K562 (cell line): ENCODE measurements around the gene ZC3H15. TPM values are rescaled to one million over a fixed set of nuclear protein-coding genes. Genes with fewer than 3 reads are reported as not detected.

Source experiments
- ADNP ChIP-seq: fragments of 200-800 bp; sonication (Bioruptor generic); IDR thresholded peaks from 2 replicates; pipeline ENCODE4 v1.6.1; 2016; ENCODE audit warnings: missing genetic modification characterization, missing compliant biosample characterization
- DIDO1 ChIP-seq: fragments of 450-650 bp; IDR thresholded peaks from 2 replicates; pipeline ENCODE4 v1.6.1; 2016; ENCODE audit warnings: low read depth, missing biosample characterization, missing genetic modification characterization
- MEF2D ChIP-seq: conservative IDR thresholded peaks from 2 replicates; pipeline ENCODE4 v1.6.1; 2016; ENCODE audit warnings: low read depth, missing genetic modification characterization, missing compliant biosample characterization
- ZNF561 ChIP-seq: fragments of 450-650 bp; formaldehyde crosslinking; conservative IDR thresholded peaks from 2 replicates; pipeline ENCODE4 v1.4.0; 2020; ENCODE audit warnings: mild to moderate bottlenecking, moderate library complexity
- polyA plus RNA-seq, 8 experiments: library from polyadenylated mRNA; depleted of rRNA in 4 of 8; stranded (reverse) in 5 of 8; unstranded in 3 of 8; fragments of >200 nt; fragmentation: Nextera tagmentation in 2 of 8; fragmentation: Illumina TruSeq in 1 of 8; extraction: Ambion mirVana in 2 of 8; extraction: Trizol in 1 of 8; gene quantifications; 2 replicates each; pipeline versions ENCODE4 v1.2.1 to v1.2.3, GENCODE V29; 2011 to 2014; ENCODE audit warnings: inconsistent platforms in 1 of 8, missing spikeins in 1 of 8
- total RNA-seq, 7 experiments: library from RNA; depleted of rRNA in 6 of 7; stranded (reverse); fragments of >200 nt in 6 of 7; fragmentation: Illumina TruSeq in 2 of 7; extraction: Trizol in 2 of 7; gene quantifications; 2 replicates each; pipeline versions ENCODE4 v1.2.1 to v1.2.3, GENCODE V29; 2011 to 2021; ENCODE audit warnings: low replicate concordance in 1 of 7
- TF ChIP-seq, protein P1 (sequence below), 2 experiments: fragments of 450-650 bp; formaldehyde crosslinking in 1 of 2; IDR thresholded peaks; 2 replicates each; pipeline versions ENCODE4 v1.4.0 to v1.6.1; 2014 to 2020; ENCODE audit warnings: mild to moderate bottlenecking in 2 of 2, borderline replicate concordance in 1 of 2, low read depth in 1 of 2
- TF ChIP-seq, protein P2 (sequence below): sonication (generic); formaldehyde crosslinking; IDR thresholded peaks from 2 replicates; pipeline ENCODE4 v1.8.0; 2023; ENCODE audit warnings: mild to moderate bottlenecking, missing genetic modification reagents
- TF ChIP-seq, protein P3 (sequence below): fragments of 450-650 bp; IDR thresholded peaks from 2 replicates; pipeline ENCODE4 v1.6.1; 2018; ENCODE audit not compliant: partially characterized antibody
- TF ChIP-seq, protein P4 (sequence below): fragments of 250-450 bp; sonication (Bioruptor Pico); IDR thresholded peaks from 2 replicates; pipeline ENCODE4 v1.4.0; 2020; ENCODE audit warnings: mild to moderate bottlenecking

The ZC3H15 gene
- total and polyA plus RNA-seq, 9 of the 15 experiments (the other 6 are each of a cell fraction or from before 2014, with no cell fraction given): 132 to 286 (median 189) TPM

DNA sequence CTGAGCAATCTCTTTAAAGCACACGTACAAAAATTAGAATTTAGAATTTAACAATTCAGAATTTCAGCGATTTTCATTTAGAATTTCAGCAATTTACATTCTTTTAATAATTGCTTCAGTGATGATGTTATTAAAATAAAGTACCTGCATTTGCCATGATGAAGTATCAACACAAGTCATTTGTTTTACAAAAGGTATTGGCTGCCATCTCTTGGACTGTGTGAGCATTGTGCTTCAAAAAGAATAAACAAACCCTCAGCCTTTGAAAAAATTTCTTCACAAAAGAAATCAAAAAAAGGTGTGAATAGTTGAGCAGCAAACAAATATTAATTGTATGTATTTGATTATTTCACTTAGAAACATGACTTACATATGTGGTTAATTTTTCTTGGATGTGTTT, 27.1 kb upstream of the ZC3H15 start (continued):
- TF ChIP-seq, protein P1, sequence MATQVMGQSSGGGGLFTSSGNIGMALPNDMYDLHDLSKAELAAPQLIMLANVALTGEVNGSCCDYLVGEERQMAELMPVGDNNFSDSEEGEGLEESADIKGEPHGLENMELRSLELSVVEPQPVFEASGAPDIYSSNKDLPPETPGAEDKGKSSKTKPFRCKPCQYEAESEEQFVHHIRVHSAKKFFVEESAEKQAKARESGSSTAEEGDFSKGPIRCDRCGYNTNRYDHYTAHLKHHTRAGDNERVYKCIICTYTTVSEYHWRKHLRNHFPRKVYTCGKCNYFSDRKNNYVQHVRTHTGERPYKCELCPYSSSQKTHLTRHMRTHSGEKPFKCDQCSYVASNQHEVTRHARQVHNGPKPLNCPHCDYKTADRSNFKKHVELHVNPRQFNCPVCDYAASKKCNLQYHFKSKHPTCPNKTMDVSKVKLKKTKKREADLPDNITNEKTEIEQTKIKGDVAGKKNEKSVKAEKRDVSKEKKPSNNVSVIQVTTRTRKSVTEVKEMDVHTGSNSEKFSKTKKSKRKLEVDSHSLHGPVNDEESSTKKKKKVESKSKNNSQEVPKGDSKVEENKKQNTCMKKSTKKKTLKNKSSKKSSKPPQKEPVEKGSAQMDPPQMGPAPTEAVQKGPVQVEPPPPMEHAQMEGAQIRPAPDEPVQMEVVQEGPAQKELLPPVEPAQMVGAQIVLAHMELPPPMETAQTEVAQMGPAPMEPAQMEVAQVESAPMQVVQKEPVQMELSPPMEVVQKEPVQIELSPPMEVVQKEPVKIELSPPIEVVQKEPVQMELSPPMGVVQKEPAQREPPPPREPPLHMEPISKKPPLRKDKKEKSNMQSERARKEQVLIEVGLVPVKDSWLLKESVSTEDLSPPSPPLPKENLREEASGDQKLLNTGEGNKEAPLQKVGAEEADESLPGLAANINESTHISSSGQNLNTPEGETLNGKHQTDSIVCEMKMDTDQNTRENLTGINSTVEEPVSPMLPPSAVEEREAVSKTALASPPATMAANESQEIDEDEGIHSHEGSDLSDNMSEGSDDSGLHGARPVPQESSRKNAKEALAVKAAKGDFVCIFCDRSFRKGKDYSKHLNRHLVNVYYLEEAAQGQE (IDR thresholded peaks at IDR 0.05; ENCODE audit: borderline replicate concordance): peak; percentile 20; the same call in 1 of the 2 replicates
- TF ChIP-seq, protein P1 (CRISPR knock-in tag; IDR thresholded peaks at IDR 0.05; ENCODE audit: low read depth): no peak
- TF ChIP-seq, protein P2, sequence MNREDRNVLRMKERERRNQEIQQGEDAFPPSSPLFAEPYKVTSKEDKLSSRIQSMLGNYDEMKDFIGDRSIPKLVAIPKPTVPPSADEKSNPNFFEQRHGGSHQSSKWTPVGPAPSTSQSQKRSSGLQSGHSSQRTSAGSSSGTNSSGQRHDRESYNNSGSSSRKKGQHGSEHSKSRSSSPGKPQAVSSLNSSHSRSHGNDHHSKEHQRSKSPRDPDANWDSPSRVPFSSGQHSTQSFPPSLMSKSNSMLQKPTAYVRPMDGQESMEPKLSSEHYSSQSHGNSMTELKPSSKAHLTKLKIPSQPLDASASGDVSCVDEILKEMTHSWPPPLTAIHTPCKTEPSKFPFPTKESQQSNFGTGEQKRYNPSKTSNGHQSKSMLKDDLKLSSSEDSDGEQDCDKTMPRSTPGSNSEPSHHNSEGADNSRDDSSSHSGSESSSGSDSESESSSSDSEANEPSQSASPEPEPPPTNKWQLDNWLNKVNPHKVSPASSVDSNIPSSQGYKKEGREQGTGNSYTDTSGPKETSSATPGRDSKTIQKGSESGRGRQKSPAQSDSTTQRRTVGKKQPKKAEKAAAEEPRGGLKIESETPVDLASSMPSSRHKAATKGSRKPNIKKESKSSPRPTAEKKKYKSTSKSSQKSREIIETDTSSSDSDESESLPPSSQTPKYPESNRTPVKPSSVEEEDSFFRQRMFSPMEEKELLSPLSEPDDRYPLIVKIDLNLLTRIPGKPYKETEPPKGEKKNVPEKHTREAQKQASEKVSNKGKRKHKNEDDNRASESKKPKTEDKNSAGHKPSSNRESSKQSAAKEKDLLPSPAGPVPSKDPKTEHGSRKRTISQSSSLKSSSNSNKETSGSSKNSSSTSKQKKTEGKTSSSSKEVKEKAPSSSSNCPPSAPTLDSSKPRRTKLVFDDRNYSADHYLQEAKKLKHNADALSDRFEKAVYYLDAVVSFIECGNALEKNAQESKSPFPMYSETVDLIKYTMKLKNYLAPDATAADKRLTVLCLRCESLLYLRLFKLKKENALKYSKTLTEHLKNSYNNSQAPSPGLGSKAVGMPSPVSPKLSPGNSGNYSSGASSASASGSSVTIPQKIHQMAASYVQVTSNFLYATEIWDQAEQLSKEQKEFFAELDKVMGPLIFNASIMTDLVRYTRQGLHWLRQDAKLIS: no peak
- TF ChIP-seq MEF2D (tag) (no peak), ZNF561 (CRISPR knock-in tag) (no peak), ADNP (tag) (no peak), DIDO1 (tag) (no peak)
- TF ChIP-seq, protein P3, sequence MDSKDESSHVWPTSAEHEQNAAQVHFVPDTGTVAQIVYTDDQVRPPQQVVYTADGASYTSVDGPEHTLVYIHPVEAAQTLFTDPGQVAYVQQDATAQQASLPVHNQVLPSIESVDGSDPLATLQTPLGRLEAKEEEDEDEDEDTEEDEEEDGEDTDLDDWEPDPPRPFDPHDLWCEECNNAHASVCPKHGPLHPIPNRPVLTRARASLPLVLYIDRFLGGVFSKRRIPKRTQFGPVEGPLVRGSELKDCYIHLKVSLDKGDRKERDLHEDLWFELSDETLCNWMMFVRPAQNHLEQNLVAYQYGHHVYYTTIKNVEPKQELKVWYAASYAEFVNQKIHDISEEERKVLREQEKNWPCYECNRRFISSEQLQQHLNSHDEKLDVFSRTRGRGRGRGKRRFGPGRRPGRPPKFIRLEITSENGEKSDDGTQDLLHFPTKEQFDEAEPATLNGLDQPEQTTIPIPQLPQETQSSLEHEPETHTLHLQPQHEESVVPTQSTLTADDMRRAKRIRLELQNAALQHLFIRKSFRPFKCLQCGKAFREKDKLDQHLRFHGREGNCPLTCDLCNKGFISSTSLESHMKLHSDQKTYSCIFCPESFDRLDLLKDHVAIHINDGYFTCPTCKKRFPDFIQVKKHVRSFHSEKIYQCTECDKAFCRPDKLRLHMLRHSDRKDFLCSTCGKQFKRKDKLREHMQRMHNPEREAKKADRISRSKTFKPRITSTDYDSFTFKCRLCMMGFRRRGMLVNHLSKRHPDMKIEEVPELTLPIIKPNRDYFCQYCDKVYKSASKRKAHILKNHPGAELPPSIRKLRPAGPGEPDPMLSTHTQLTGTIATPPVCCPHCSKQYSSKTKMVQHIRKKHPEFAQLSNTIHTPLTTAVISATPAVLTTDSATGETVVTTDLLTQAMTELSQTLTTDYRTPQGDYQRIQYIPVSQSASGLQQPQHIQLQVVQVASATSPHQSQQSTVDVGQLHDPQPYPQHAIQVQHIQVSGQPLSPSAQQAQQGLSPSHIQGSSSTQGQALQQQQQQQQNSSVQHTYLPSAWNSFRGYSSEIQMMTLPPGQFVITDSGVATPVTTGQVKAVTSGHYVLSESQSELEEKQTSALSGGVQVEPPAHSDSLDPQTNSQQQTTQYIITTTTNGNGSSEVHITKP: no peak
- TF ChIP-seq, protein P4, sequence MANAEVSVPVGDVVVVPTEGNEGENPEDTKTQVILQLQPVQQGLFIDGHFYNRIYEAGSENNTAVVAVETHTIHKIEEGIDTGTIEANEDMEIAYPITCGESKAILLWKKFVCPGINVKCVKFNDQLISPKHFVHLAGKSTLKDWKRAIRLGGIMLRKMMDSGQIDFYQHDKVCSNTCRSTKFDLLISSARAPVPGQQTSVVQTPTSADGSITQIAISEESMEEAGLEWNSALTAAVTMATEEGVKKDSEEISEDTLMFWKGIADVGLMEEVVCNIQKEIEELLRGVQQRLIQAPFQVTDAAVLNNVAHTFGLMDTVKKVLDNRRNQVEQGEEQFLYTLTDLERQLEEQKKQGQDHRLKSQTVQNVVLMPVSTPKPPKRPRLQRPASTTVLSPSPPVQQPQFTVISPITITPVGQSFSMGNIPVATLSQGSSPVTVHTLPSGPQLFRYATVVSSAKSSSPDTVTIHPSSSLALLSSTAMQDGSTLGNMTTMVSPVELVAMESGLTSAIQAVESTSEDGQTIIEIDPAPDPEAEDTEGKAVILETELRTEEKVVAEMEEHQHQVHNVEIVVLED (CRISPR knock-in tag): no peak
